Esophagus muscularis mucosa (tissue), 4 donors: ENCODE measurements around the gene WDR35. TPM values are rescaled to one million over a fixed set of nuclear protein-coding genes. Genes with fewer than 3 reads are reported as not detected.

Experiments used
- DNase-seq: peaks from one replicate; pipeline ENCODE4 v3.0.0-alpha.2; 2017; ENCODE audit errors: extremely low spot score
- H3K27ac ChIP-seq, 4 donors: fragments of 200-600 bp; sonication (generic); replicated peaks in 1 of 4; 1 replicate in 3 of 4; 2 replicates in 1 of 4; pipeline ENCODE4 v1.5.1; 2016 to 2019; ENCODE audit warnings: mild to moderate bottlenecking in 1 of 4
- H3K27me3 ChIP-seq, 4 donors: fragments of 200-600 bp; sonication (generic); one replicate each; pipeline versions ENCODE4 v1.5.1 to v1.6.0; 2016 to 2019
- H3K36me3 ChIP-seq, 4 donors: fragments of 200-600 bp; sonication (generic); one replicate each; pipeline ENCODE4 v1.5.1; 2016 to 2019
- H3K4me1 ChIP-seq, 4 donors: fragments of 200-600 bp; sonication (generic); one replicate each; pipeline ENCODE4 v1.5.1; 2016 to 2019
- H3K4me3 ChIP-seq, 4 donors: fragments of 200-600 bp; sonication (generic); 1 replicate in 2 of 4; 2 replicates in 2 of 4; pipeline ENCODE4 v1.5.1; 2016 to 2019; ENCODE audit warnings: mild to moderate bottlenecking in 4 of 4, moderate library complexity in 1 of 4
- H3K9me3 ChIP-seq, 4 donors: fragments of 200-600 bp; sonication (generic); 1 replicate in 3 of 4; 2 replicates in 1 of 4; pipeline ENCODE4 v1.5.1; 2016 to 2019
- EP300 ChIP-seq: sonication (generic); formaldehyde crosslinking; IDR thresholded peaks from one replicate; pipeline ENCODE4 v1.6.1; 2017; ENCODE audit warnings: antibody characterized with exemption
- POLR2A ChIP-seq: fragments of 450-650 bp; IDR thresholded peaks from one replicate; pipeline ENCODE4 v1.6.1; 2017; ENCODE audit warnings: antibody characterized with exemption, moderate library complexity, mild to moderate bottlenecking, low read depth
- POLR2AphosphoS5 ChIP-seq, 2 donors: sonication (generic); formaldehyde crosslinking; IDR thresholded peaks; one replicate each; pipeline ENCODE4 v1.6.1; 2017; ENCODE audit warnings: antibody characterized with exemption in 2 of 2
- WGBS: methylation state at CpG from one replicate; pipeline ENCODE4 v1.1.5; 2018; 5-methylcytosine and 5-hydroxymethylcytosine counted together
- intact Hi-C: fragments of 100-400 bp; cut with DNase I; formaldehyde crosslinking; loops from one replicate; pipeline ENCODE4 v1.15.1; 2023
- total RNA-seq, 4 donors: library from RNA; depleted of rRNA; stranded (reverse); fragments of >200 nt; gene quantifications; one replicate each; pipeline versions ENCODE4 v1.1.0 to v1.2.1, GENCODE V29; 2016
- TF ChIP-seq, protein P1 (sequence below), 3 experiments: fragments of 200-600 bp in 2 of 3; fragments of 450-650 bp in 1 of 3; sonication (generic) in 2 of 3; IDR thresholded peaks; one replicate each; pipeline ENCODE4 v1.5.1; 2017 to 2019; ENCODE audit warnings: antibody characterized with exemption in 3 of 3, mild to moderate bottlenecking in 2 of 3, moderate library complexity in 1 of 3

WDR35 gene
- total RNA-seq, 4 donors from 2014 or later: 9.4 to 15.0 (median 12.3) TPM

DNA sequence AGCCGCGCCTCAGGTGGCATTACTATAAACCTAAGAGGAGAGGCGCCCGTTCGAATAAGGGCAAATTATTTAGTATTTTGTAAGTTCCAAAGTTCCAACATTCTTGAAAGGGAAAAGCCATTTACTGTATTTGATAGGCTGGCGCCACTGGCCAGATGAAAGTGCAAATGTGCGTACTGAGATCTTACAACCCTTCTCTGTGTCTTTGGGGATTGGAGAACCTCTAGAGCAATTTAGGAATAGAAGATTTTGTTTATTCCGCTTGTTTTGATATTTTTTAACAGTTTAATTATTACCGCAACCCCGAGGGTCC, 467 bp upstream of the WDR35 start:
- intact Hi-C loops: no loop called here
- H3K27ac ChIP-seq: peak overlapping the region; percentile 66 to 84 (median 74)
- H3K9me3 ChIP-seq: no peaks in the 10 kb centered on the region
- peak overlapping the region; percentile 67 to 84 (median 82) for H3K4me3 ChIP-seq
- TF ChIP-seq, protein P1, sequence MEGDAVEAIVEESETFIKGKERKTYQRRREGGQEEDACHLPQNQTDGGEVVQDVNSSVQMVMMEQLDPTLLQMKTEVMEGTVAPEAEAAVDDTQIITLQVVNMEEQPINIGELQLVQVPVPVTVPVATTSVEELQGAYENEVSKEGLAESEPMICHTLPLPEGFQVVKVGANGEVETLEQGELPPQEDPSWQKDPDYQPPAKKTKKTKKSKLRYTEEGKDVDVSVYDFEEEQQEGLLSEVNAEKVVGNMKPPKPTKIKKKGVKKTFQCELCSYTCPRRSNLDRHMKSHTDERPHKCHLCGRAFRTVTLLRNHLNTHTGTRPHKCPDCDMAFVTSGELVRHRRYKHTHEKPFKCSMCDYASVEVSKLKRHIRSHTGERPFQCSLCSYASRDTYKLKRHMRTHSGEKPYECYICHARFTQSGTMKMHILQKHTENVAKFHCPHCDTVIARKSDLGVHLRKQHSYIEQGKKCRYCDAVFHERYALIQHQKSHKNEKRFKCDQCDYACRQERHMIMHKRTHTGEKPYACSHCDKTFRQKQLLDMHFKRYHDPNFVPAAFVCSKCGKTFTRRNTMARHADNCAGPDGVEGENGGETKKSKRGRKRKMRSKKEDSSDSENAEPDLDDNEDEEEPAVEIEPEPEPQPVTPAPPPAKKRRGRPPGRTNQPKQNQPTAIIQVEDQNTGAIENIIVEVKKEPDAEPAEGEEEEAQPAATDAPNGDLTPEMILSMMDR (IDR thresholded peaks at IDR 0.05): no peak
- TF ChIP-seq POLR2A (no peak), EP300 (no peak), POLR2AphosphoS5 (IDR thresholded peaks at IDR 0.05) (no peak)
- 20% methylated on average over 8 of the region's 10 CpGs for WGBS
- H3K36me3 ChIP-seq: peaks cover 0 to 3% (median 0%) of the 10 kb centered on the region in 4 donors
- DNase-seq: no peak
- peaks cover 15 to 22% (median 20%) of the 10 kb centered on the region in 4 donors for H3K4me1 ChIP-seq
- no peaks in the 10 kb centered on the region for H3K27me3 ChIP-seq

DNA sequence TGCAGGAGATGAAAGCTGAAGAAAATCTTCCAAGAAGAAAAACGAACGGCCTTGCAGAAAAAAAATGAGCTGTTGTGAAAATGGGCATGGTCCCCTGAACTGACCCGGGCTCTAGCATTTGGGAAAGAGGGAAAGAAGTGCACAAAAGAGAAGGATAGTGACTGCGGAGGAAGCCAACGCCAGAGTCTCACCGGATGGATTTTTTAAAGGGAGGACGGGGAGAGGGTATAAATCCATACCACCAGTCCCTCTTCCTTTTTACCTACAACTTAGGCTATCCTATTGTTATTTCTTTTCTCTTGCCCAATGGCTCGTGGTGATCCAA, 601 bp downstream of the WDR35 start:
- Histone ChIP-seq H3K9me3 (no peaks in the 10 kb centered on the region), H3K27ac (peak overlapping the region; percentile 66 to 84 (median 74)), H3K4me1 (peaks cover 15 to 22% (median 20%) of the 10 kb centered on the region in 4 donors), H3K27me3 (no peaks in the 10 kb centered on the region), H3K36me3 (peaks cover 0 to 8% (median 0%) of the 10 kb centered on the region in 4 donors), H3K4me3 (peak overlapping the region; percentile 67 to 84 (median 82))
- no peak for DNase-seq
- WGBS: 4% methylated on average over 8 of the region's 8 CpGs
- intact Hi-C loops: no loop called here
- no peak for TF ChIP-seq POLR2AphosphoS5 (IDR thresholded peaks at IDR 0.05)
- no peak for TF ChIP-seq EP300
- no peak for TF ChIP-seq POLR2A
- TF ChIP-seq, protein P1 (IDR thresholded peaks at IDR 0.05): no peak

DNA sequence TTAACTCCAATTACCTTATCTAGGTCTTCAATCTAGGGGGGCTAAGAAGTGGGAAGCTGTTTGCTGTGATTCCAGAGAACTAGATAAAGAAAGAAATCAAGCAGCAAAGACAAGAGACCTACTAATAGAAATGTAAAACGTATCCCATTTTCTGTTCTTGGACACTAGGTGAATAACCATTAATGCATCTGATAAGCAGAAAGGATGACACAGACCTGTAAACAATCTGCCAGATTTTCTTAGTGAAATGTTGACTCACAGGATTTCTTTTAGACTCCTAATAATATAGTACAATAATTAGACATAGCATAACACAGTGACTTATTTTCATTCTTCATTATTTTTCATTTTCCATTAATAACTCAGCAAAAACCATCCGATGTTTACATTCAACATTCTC, 1.3 kb downstream of the WDR35 start:
- Histone ChIP-seq H3K27me3 (no peaks in the 10 kb centered on the region), H3K27ac (no peak overlapping the region), H3K36me3 (peaks cover 0 to 8% (median 0%) of the 10 kb centered on the region in 4 donors), H3K4me3 (peak overlapping the region in 2 of 4 donors; percentile 67 to 81), H3K4me1 (peaks cover 15 to 22% (median 20%) of the 10 kb centered on the region in 4 donors), H3K9me3 (no peaks in the 10 kb centered on the region)
- TF ChIP-seq POLR2A (no peak), EP300 (no peak), POLR2AphosphoS5 (IDR thresholded peaks at IDR 0.05) (no peak)
- TF ChIP-seq, protein P1 (IDR thresholded peaks at IDR 0.05): no peak
- intact Hi-C loops: no loop called here
- 64% methylated on average over 2 of the region's 2 CpGs for WGBS
- DNase-seq: no peak

DNA sequence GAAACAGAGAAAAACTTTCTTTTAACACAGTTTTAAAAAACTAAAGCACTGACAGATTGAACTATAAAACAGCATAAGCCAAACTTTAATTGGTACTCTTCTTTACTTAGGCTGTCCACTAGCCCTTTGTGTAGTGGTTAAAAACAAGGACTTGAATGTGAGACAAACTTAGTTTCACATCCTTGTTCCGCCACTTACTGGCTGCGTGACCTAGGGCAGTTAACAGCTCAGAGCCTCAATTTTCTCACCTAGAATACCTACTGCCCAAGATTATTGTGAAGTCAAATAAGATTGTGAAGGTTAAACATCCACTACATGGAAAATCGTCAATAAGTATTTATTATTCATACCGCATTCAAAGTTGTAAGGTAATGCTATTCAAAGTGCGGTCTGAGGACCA, 2.0 kb downstream of the WDR35 start:
- DNase-seq: no peak
- 95% methylated on average over 5 of the region's 5 CpGs for WGBS
- intact Hi-C loops: no loop called here
- no peak for TF ChIP-seq POLR2A
- TF ChIP-seq, protein P1 (IDR thresholded peaks at IDR 0.05): no peak
- TF ChIP-seq POLR2AphosphoS5 (IDR thresholded peaks at IDR 0.05): no peak
- no peak for TF ChIP-seq EP300
- Histone ChIP-seq H3K27ac (no peak overlapping the region), H3K9me3 (no peaks in the 10 kb centered on the region), H3K27me3 (no peaks in the 10 kb centered on the region), H3K4me3 (no peak overlapping the region), H3K36me3 (peaks cover 0 to 8% (median 0%) of the 10 kb centered on the region in 4 donors), H3K4me1 (peaks cover 15 to 22% (median 20%) of the 10 kb centered on the region in 4 donors)

DNA sequence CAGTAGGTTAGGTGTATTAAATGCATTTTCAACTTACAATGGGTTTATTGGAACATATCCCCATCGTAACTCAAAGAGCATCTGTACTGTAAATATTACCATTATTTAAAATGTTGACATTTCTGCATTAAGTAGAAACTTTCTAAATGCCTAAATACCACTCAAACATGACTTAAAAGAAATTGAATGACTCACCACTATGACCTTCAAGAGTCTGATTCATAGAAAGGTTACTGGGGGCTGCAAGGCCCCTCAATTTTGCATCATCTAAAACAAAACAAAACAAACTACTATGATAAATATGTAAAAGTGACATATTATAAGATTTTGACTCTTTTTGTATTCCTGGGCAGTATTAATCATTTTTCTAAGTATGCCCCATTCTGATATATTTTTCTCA, 7.6 kb downstream of the WDR35 start:
- Histone ChIP-seq H3K4me3 (no peak overlapping the region), H3K9me3 (no peaks in the 10 kb centered on the region), H3K4me1 (no peaks in the 10 kb centered on the region), H3K27ac (no peak overlapping the region), H3K27me3 (no peaks in the 10 kb centered on the region), H3K36me3 (peaks cover 0 to 44% (median 7%) of the 10 kb centered on the region in 4 donors)
- 76% methylated on average over 1 of the region's 1 CpG for WGBS
- intact Hi-C loops: no loop called here
- no peak for DNase-seq
- TF ChIP-seq POLR2AphosphoS5 (IDR thresholded peaks at IDR 0.05) (no peak), EP300 (no peak), POLR2A (no peak)
- TF ChIP-seq, protein P1 (IDR thresholded peaks at IDR 0.05): no peak
